Occipital lobe (tissue), 2 donors: ENCODE data around the gene LSR. TPM values are rescaled to one million over a fixed set of nuclear protein-coding genes. Genes with fewer than 3 reads are reported as not detected.
"Not testable (repeated sequence)": the region's sequence is repeated elsewhere in the genome, so short reads cannot be mapped to it uniquely, and the experiment has no call there.

Experiments used
- DNase-seq: peaks from one replicate; lab custom pipeline; 2025; lab: John Stamatoyannopoulos, UW
- total RNA-seq: library from RNA; depleted of rRNA; stranded (reverse); fragments of >200 nt; gene quantifications from one replicate; pipeline ENCODE4 v1.2.3, GENCODE V29; 2014

The LSR gene
- total RNA-seq, 1 donor from 2014 or later = 3.1 TPM

GRCh38 chr19:35285465-35285864 lies 36.7 kb downstream of the LSR start:
- DNase-seq = not testable (repeated sequence)

- DNase-seq = not testable (repeated sequence)
Observed at GRCh38 chr19:35286101-35286500, 37.3 kb downstream of the LSR start.

- DNase-seq = no peak
Observed at GRCh38 chr19:35287713-35288112, 38.9 kb downstream of the LSR start.

- DNase-seq = no peak
Observed at GRCh38 chr19:35288331-35288730, 39.5 kb downstream of the LSR start.

- no peak for DNase-seq
Observed at GRCh38 chr19:35288906-35289305, 40.1 kb downstream of the LSR start.

- DNase-seq = peak; percentile 53
Observed at GRCh38 chr19:35290381-35291127, 41.8 kb downstream of the LSR start.

GRCh38 chr19:35291259-35291658 lies 42.5 kb downstream of the LSR start:
- no peak for DNase-seq

- DNase-seq = peak; percentile 77
Observed at GRCh38 chr19:35291916-35292315, 43.1 kb downstream of the LSR start, which contains the start of gene MAG. MAG (plus strand) TSS chr19:35292161; CDS start chr19:35295409, 3,248 bp downstream.

GRCh38 chr19:35292421-35293362 lies 43.9 kb downstream of the LSR start:
- no peak for DNase-seq

- peak; percentile 52 for DNase-seq
Observed at GRCh38 chr19:35293363-35293739, 44.5 kb downstream of the LSR start.

GRCh38 chr19:35293808-35294207 lies 45.0 kb downstream of the LSR start:
- no peak for DNase-seq

GRCh38 chr19:35294328-35294727 lies 45.5 kb downstream of the LSR start:
- DNase-seq = no peak

- no peak for DNase-seq
Observed at GRCh38 chr19:35294859-35295791, 46.3 kb downstream of the LSR start.

GRCh38 chr19:35295792-35296462 lies 47.1 kb downstream of the LSR start:
- DNase-seq = no peak

GRCh38 chr19:35296644-35297514 lies 48.1 kb downstream of the LSR start:
- no peak for DNase-seq

- DNase-seq = no peak
Observed at GRCh38 chr19:35297515-35297848, 48.7 kb downstream of the LSR start.

- no peak for DNase-seq
Observed at GRCh38 chr19:35297922-35298321, 49.1 kb downstream of the LSR start.

GRCh38 chr19:35298561-35298972 lies 49.8 kb downstream of the LSR start:
- no peak for DNase-seq

- peak; percentile 38 for DNase-seq
Observed at GRCh38 chr19:35299523-35300338, 50.9 kb downstream of the LSR start.
